Fibroblast of lung (primary cell): ENCODE data around the gene ADARB1.

Source experiments
- CTCF ChIP-seq, 2 donors: IDR thresholded peaks in 1 of 2; conservative IDR thresholded peaks in 1 of 2; 1 replicate in 1 of 2; 2 replicates in 1 of 2; pipeline ENCODE4 v1.5.1; 2011 to 2012; ENCODE audit warnings: low read length in 2 of 2, control low read depth in 1 of 2, inconsistent platforms in 1 of 2, low read depth in 1 of 2, mild to moderate bottlenecking in 1 of 2
- EZH2 ChIP-seq: IDR thresholded peaks from 2 replicates; pipeline ENCODE4 v1.5.1; 2012; ENCODE audit warnings: low read length, control low read depth, mild to moderate bottlenecking; ENCODE audit errors: missing control alignments

GRCh38 chr21:45088729-45089128 is 14.3 kb downstream of the ADARB1 start:
- TF ChIP-seq CTCF (conservative IDR thresholded peaks at IDR 0.05 in 1 of 2, IDR thresholded peaks at IDR 0.05 in 1 of 2; ENCODE audit: low read depth in 1 of 2, low read length in 2 of 2), result no peak
- TF ChIP-seq EZH2, result no peak
